Retinal pigment epithelial cell (primary cell): ENCODE results near the gene CA14.

Experiments
- DNase-seq: peaks from one replicate; pipeline ENCODE4 v3.0.0-alpha.2; 2010; ENCODE audit warnings: low read depth
- H3K4me3 ChIP-seq: 2 replicates; pipeline ENCODE4 v1.5.1; 2011; ENCODE audit warnings: mild to moderate bottlenecking, low read length, control low read depth, moderate library complexity
- CTCF ChIP-seq: conservative IDR thresholded peaks from 2 replicates; pipeline ENCODE4 v1.5.1; 2011; ENCODE audit warnings: low read depth, low read length, control low read depth, inconsistent platforms

The CA14 gene

GRCh38 chr1:150269451-150269850 lies 11.9 kb downstream of the CA14 start:
- no peak for TF ChIP-seq CTCF
- no peak for DNase-seq

GRCh38 chr1:150271291-150271959 lies 13.9 kb downstream of the CA14 start:
- DNase-seq = no peak
- H3K4me3 ChIP-seq = no peak overlapping the region
- no peak for TF ChIP-seq CTCF

More at GRCh38 chr1:150269451-150269850, 11.9 kb downstream of the CA14 start:
- peak overlapping the region; percentile 94 for H3K4me3 ChIP-seq

- no peak overlapping the region for H3K4me3 ChIP-seq
- DNase-seq = no peak
- no peak for TF ChIP-seq CTCF
Observed at GRCh38 chr1:150273311-150273710, 15.7 kb downstream of the CA14 start.

GRCh38 chr1:150280138-150280707 lies 22.6 kb downstream of the CA14 start:
- no peak overlapping the region for H3K4me3 ChIP-seq
- no peak for TF ChIP-seq CTCF
- DNase-seq = no peak

GRCh38 chr1:150281221-150281757 lies 23.7 kb downstream of the CA14 start:
- DNase-seq = no peak
- H3K4me3 ChIP-seq = peak overlapping the region; percentile 67
- peak; percentile 76 for TF ChIP-seq CTCF

- peak; percentile 97 for DNase-seq
- no peak for TF ChIP-seq CTCF
- H3K4me3 ChIP-seq = peak within 1 kb of the TSS; percentile 67
Observed at GRCh38 chr1:150281758-150282557, 24.4 kb downstream of the CA14 start, which contains the start of gene CIART. Gene CIART (plus strand): TSS chr1:150282554. CDS start chr1:150283268, 714 bp downstream.
